ENCODE data around the gene DDX41. TPM values are rescaled to one million over a fixed set of nuclear protein-coding genes. Genes with fewer than 3 reads are reported as not detected.

The DDX41 gene
- total and polyA plus RNA-seq, 8 donors: 54.9 to 263 (median 82.0) TPM

- WGBS, 5 donors: 92 to 98% (median 95%) methylated on average over 10 to 11 of the region's 11 CpGs
- H3K4me1 ChIP-seq: peaks cover 8 to 49% (median 32%) of the 10 kb centered on the region in 4 donors
- DNase-seq: no peak
- TF ChIP-seq EP300 (IDR thresholded peaks at IDR 0.05): no peak
- TF ChIP-seq POLR2A (IDR thresholded peaks at IDR 0.05): no peak
- TF ChIP-seq CTCF (IDR thresholded peaks at IDR 0.05): no peak
- no peak for TF ChIP-seq POLR2AphosphoS5 (IDR thresholded peaks at IDR 0.05)
- no peaks in the 10 kb centered on the region for H3K27me3 ChIP-seq
- intact Hi-C loops (cut with DNase I; ENCODE audit: low total_unique reads): no loop called here
- no peaks in the 10 kb centered on the region for H3K9me3 ChIP-seq
- peaks cover 41 to 62% (median 59%) of the 10 kb centered on the region in 4 donors for H3K36me3 ChIP-seq
- no peak overlapping the region for H3K27ac ChIP-seq
- no peak overlapping the region for H3K4me3 ChIP-seq
Measured at GRCh38 chr5:177514541-177514940, 2.2 kb downstream of the DDX41 start.

- 94 to 97% (median 96%) methylated on average over 11 to 15 of the region's 15 CpGs for WGBS, 5 donors
- intact Hi-C loops (cut with DNase I; ENCODE audit: low total_unique reads): no loop called here
Measured at GRCh38 chr5:177513500-177513899, 3.3 kb downstream of the DDX41 start.

GRCh38 chr5:177512736-177513380 lies 3.9 kb downstream of the DDX41 start:
- no peak for DNase-seq
- intact Hi-C loops (cut with DNase I; ENCODE audit: low total_unique reads): no loop called here
- WGBS, 5 donors: 88 to 94% (median 92%) methylated on average over 14 to 16 of the region's 16 CpGs

More at GRCh38 chr5:177513500-177513899, 3.3 kb downstream of the DDX41 start:
- no peaks in the 10 kb centered on the region for H3K9me3 ChIP-seq
- H3K27me3 ChIP-seq: no peaks in the 10 kb centered on the region
- peaks cover 41 to 58% (median 56%) of the 10 kb centered on the region in 4 donors for H3K36me3 ChIP-seq
- H3K4me3 ChIP-seq: no peak overlapping the region
- no peak for DNase-seq
- H3K4me1 ChIP-seq: peaks cover 8 to 48% (median 32%) of the 10 kb centered on the region in 4 donors
- TF ChIP-seq POLR2A (IDR thresholded peaks at IDR 0.05): no peak
- no peak for TF ChIP-seq CTCF (IDR thresholded peaks at IDR 0.05)
- no peak for TF ChIP-seq POLR2AphosphoS5 (IDR thresholded peaks at IDR 0.05)
- no peak for TF ChIP-seq EP300 (IDR thresholded peaks at IDR 0.05)
- no peak overlapping the region for H3K27ac ChIP-seq

More at GRCh38 chr5:177512736-177513380, 3.9 kb downstream of the DDX41 start:
- H3K27ac ChIP-seq: no peak overlapping the region
- H3K9me3 ChIP-seq: no peaks in the 10 kb centered on the region
- H3K4me1 ChIP-seq: peaks cover 8 to 48% (median 32%) of the 10 kb centered on the region in 4 donors
- H3K27me3 ChIP-seq: no peaks in the 10 kb centered on the region
- no peak overlapping the region for H3K4me3 ChIP-seq
- TF ChIP-seq CTCF (IDR thresholded peaks at IDR 0.05) (no peak), POLR2AphosphoS5 (IDR thresholded peaks at IDR 0.05) (no peak), EP300 (IDR thresholded peaks at IDR 0.05) (no peak), POLR2A (IDR thresholded peaks at IDR 0.05) (no peak)
- peaks cover 41 to 58% (median 56%) of the 10 kb centered on the region in 4 donors for H3K36me3 ChIP-seq
